Measurements from ENCODE around the gene FHIT. TPM values are rescaled to one million over a fixed set of nuclear protein-coding genes. Genes with fewer than 3 reads are reported as not detected.

FHIT gene
- total and polyA plus RNA-seq, 2 donors from 2014 or later, result 20.2 to 61.2 TPM

DNA sequence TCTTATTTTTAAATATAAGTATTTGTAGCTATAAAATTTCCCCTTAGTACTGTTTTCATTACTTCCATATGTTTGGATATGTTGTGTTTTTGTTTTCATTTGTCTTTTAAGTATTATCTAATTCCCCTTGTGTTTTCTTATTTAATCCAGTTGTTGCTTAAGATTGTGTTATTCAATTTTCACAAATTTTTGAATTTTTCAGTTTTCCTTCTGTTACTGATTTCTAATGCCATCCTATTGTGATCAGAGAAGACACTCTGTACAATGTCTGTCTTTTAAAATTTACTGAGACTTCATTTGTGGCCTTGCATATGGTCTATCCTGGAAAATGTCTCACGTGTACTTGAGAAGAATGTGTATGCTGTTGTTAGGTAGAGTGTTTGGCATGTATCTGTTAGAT is 1405.9 kb downstream of the FHIT start:
- Histone ChIP-seq H3K9ac (ENCODE audit: low read length in 3 of 3) (no peak overlapping the region), H3K36me3 (ENCODE audit: control insufficient read depth in 2 of 3, insufficient read depth in 3 of 3, low read length in 3 of 3) (no peaks in the 10 kb centered on the region), H3K9me3 (ENCODE audit: control insufficient read depth in 2 of 3, insufficient read depth in 1 of 3, low read length in 3 of 3) (no peaks in the 10 kb centered on the region), H3K4me1 (ENCODE audit: control insufficient read depth in 2 of 3, insufficient read depth in 2 of 3, low read depth in 1 of 3, low read length in 3 of 3) (no peaks in the 10 kb centered on the region), H3K4me3 (ENCODE audit: low read length in 3 of 3) (no peak overlapping the region), H3K27me3 (ENCODE audit: control insufficient read depth, insufficient read depth, low read length) (no peaks in the 10 kb centered on the region), H3K27ac (ENCODE audit: low read depth in 2 of 2, low read length in 2 of 2) (no peak overlapping the region)
- DNase-seq (no peak), FAIRE-seq (no peak)
- intact Hi-C loops (cut with DNase I), result no loop called here
- TF ChIP-seq, protein P1, sequence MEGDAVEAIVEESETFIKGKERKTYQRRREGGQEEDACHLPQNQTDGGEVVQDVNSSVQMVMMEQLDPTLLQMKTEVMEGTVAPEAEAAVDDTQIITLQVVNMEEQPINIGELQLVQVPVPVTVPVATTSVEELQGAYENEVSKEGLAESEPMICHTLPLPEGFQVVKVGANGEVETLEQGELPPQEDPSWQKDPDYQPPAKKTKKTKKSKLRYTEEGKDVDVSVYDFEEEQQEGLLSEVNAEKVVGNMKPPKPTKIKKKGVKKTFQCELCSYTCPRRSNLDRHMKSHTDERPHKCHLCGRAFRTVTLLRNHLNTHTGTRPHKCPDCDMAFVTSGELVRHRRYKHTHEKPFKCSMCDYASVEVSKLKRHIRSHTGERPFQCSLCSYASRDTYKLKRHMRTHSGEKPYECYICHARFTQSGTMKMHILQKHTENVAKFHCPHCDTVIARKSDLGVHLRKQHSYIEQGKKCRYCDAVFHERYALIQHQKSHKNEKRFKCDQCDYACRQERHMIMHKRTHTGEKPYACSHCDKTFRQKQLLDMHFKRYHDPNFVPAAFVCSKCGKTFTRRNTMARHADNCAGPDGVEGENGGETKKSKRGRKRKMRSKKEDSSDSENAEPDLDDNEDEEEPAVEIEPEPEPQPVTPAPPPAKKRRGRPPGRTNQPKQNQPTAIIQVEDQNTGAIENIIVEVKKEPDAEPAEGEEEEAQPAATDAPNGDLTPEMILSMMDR (IDR thresholded peaks at IDR 0.05; ENCODE audit: borderline replicate concordance, extremely low read depth, insufficient read depth), result no peak

DNA sequence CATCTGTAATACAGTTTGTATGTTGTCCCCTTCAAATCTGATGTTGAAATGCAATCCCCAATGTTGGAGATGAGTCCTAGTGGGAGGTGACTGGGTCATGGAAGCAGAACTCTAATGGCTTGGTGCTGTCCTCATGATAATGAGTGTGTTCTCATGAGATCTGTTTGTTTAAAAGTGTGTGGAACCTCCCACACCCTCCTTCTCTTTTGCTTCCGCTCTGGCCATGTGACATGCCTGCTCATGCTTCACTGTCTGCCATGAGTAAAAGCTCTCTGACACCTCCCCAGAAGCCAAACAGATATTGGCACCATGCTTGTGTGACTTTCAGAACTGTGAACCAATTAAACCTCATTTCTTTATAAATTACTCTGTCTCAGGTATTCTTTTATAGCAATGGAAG is 1407.4 kb downstream of the FHIT start:
- H3K36me3 ChIP-seq (ENCODE audit: control insufficient read depth in 2 of 3, insufficient read depth in 3 of 3, low read length in 3 of 3), result no peaks in the 10 kb centered on the region
- no peak for FAIRE-seq

DNA sequence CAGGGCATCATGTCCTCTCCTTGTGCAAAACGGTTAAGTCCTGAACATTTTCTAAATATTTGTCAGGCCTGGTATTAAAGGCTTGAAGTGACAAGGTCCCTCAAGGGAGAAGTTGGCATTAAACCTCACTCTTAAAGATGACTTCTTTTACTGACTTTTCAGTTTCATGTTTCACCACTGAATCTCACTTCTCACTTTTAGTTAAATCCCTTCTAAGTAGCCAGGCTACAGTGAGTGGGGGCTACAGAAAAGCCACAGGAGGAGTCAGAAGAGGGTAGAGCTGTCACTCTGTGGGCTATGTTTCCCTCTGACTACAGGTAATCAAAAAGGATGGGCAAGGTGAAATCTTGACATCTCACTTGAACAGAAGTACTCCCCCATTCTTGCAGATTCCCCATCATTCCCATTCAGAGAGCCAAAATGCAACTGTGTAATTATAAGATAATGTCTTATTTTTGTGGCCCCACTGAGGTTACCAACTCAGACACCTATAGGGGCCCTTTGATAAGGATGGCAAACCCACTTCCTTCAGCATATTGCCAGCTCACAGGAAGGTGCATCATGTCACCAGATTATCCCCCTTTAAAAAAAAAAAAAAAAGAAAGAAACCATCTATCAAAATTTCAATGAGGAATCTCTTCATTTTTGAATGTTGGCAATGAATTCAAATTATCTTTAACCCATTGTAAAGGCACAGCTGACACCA is 1411.3 kb downstream of the FHIT start:
- TF ChIP-seq, protein P1 (IDR thresholded peaks at IDR 0.05; ENCODE audit: borderline replicate concordance, extremely low read depth, insufficient read depth), result no peak
- intact Hi-C loops (cut with DNase I), result no loop called here

More for the DNA sequence above, 1407.4 kb downstream of the FHIT start:
- intact Hi-C loops (cut with DNase I), result no loop called here
- no peaks in the 10 kb centered on the region for H3K9me3 ChIP-seq (ENCODE audit: control insufficient read depth in 2 of 3, insufficient read depth in 1 of 3, low read length in 3 of 3)
- DNase-seq, result peak in 1 of 5 donors; percentile 21
- H3K27ac ChIP-seq (ENCODE audit: low read depth in 2 of 2, low read length in 2 of 2), result no peak overlapping the region
- TF ChIP-seq, protein P1 (IDR thresholded peaks at IDR 0.05; ENCODE audit: borderline replicate concordance, extremely low read depth, insufficient read depth), result no peak
- no peaks in the 10 kb centered on the region for H3K27me3 ChIP-seq (ENCODE audit: control insufficient read depth, insufficient read depth, low read length)
- no peaks in the 10 kb centered on the region for H3K4me1 ChIP-seq (ENCODE audit: control insufficient read depth in 2 of 3, insufficient read depth in 2 of 3, low read depth in 1 of 3, low read length in 3 of 3)
- H3K9ac ChIP-seq (ENCODE audit: low read length in 3 of 3), result no peak overlapping the region
- H3K4me3 ChIP-seq (ENCODE audit: low read length in 3 of 3), result no peak overlapping the region

More for the DNA sequence above, 1411.3 kb downstream of the FHIT start:
- Histone ChIP-seq H3K9ac (ENCODE audit: low read length in 3 of 3) (no peak overlapping the region), H3K27me3 (ENCODE audit: control insufficient read depth, insufficient read depth, low read length) (no peaks in the 10 kb centered on the region), H3K4me1 (ENCODE audit: control insufficient read depth in 2 of 3, insufficient read depth in 2 of 3, low read depth in 1 of 3, low read length in 3 of 3) (no peaks in the 10 kb centered on the region), H3K27ac (ENCODE audit: low read depth in 2 of 2, low read length in 2 of 2) (no peak overlapping the region), H3K36me3 (ENCODE audit: control insufficient read depth in 2 of 3, insufficient read depth in 3 of 3, low read length in 3 of 3) (no peaks in the 10 kb centered on the region), H3K9me3 (ENCODE audit: control insufficient read depth in 2 of 3, insufficient read depth in 1 of 3, low read length in 3 of 3) (no peaks in the 10 kb centered on the region), H3K4me3 (ENCODE audit: low read length in 3 of 3) (no peak overlapping the region)
- FAIRE-seq, result no peak
- no peak for DNase-seq

All from kidney (tissue), 14 donors.